GM23338 (cell line): Measurements from ENCODE around the gene MAN1C1. TPM values are rescaled to one million over a fixed set of nuclear protein-coding genes. Genes with fewer than 3 reads are reported as not detected.

Source experiments
- ATAC-seq: fragments of 200-7000 bp; cut with Tn5 transposase; 3 replicates; pipeline ENCODE4 v1.9.1; 2020
- DNase-seq: peaks from one replicate; pipeline ENCODE4 v3.0.0-alpha.2; 2015; ENCODE audit warnings: low spot score
- H2AFZ ChIP-seq: fragments of 200-600 bp; sonication (generic); 2 replicates; pipeline ENCODE4 v1.8.0; 2016; ENCODE audit warnings: antibody characterized with exemption, mild to moderate bottlenecking, moderate library complexity
- H3F3A ChIP-seq: fragments of 200-600 bp; sonication (generic); replicated peaks from 2 replicates; pipeline ENCODE4 v1.8.0; 2017; ENCODE audit warnings: antibody characterized with exemption, mixed run types, low read depth
- H3K27ac ChIP-seq: fragments of 200-600 bp; sonication (generic); 2 replicates; pipeline ENCODE4 v1.6.1; 2016; ENCODE audit warnings: low read depth
- H3K27me3 ChIP-seq: fragments of 200-600 bp; sonication (generic); 2 replicates; pipeline ENCODE4 v1.8.0; 2016; ENCODE audit warnings: mild to moderate bottlenecking, mixed run types, moderate library complexity; ENCODE audit not compliant: insufficient read depth
- H3K36me3 ChIP-seq: fragments of 200-600 bp; sonication (generic); 2 replicates; pipeline ENCODE4 v1.8.0; 2016; ENCODE audit warnings: mild to moderate bottlenecking; ENCODE audit not compliant: insufficient read depth
- H3K4me1 ChIP-seq: fragments of 200-600 bp; sonication (generic); 2 replicates; pipeline ENCODE4 v1.8.0; 2016; ENCODE audit warnings: mild to moderate bottlenecking, moderate library complexity; ENCODE audit not compliant: insufficient read depth
- H3K4me2 ChIP-seq: fragments of 200-600 bp; sonication (generic); 2 replicates; pipeline ENCODE4 v1.7.1; 2017; ENCODE audit warnings: mixed run types
- H3K4me3 ChIP-seq: fragments of 200-600 bp; sonication (generic); 2 replicates; pipeline ENCODE4 v1.6.1; 2016; ENCODE audit warnings: mixed run types
- H3K79me2 ChIP-seq: fragments of 200-600 bp; sonication (generic); replicated peaks from 2 replicates; pipeline ENCODE4 v1.8.0; 2017; ENCODE audit warnings: mild to moderate bottlenecking; ENCODE audit not compliant: insufficient read depth
- H3K9me2 ChIP-seq: fragments of 200-600 bp; sonication (generic); 2 replicates; pipeline ENCODE4 v1.8.0; 2017; ENCODE audit not compliant: insufficient read depth
- H4K20me1 ChIP-seq: fragments of 200-600 bp; sonication (generic); replicated peaks from 2 replicates; pipeline ENCODE4 v1.8.0; 2017; ENCODE audit warnings: mild to moderate bottlenecking; ENCODE audit not compliant: insufficient read depth
- H3K27ac Mint-ChIP-seq: 2 replicates; pipeline ENCODE4 v1.8.0; 2020; ENCODE audit warnings: inconsistent platforms, mild to moderate bottlenecking, moderate library complexity, mixed read lengths
- H3K27me3 Mint-ChIP-seq: 3 replicates; pipeline ENCODE4 v1.8.0; 2022; ENCODE audit warnings: low read depth, mild to moderate bottlenecking, moderate library complexity, mixed read lengths, inconsistent platforms; ENCODE audit not compliant: insufficient read depth, poor library complexity
- H3K36me3 Mint-ChIP-seq: 3 replicates; pipeline ENCODE4 v1.8.0; 2021; ENCODE audit warnings: low read depth, mild to moderate bottlenecking, inconsistent platforms, moderate library complexity, mixed read lengths
- H3K4me1 Mint-ChIP-seq: 3 replicates; pipeline ENCODE4 v1.8.0; 2020; ENCODE audit warnings: mild to moderate bottlenecking, inconsistent platforms, mixed read lengths
- H3K4me3 Mint-ChIP-seq: 3 replicates; pipeline ENCODE4 v1.8.0; 2021; ENCODE audit warnings: moderate library complexity, mild to moderate bottlenecking, inconsistent platforms, mixed read lengths
- H3K9me3 Mint-ChIP-seq: 3 replicates; pipeline ENCODE4 v1.8.0; 2020; ENCODE audit warnings: moderate library complexity, mild to moderate bottlenecking, inconsistent platforms, mixed read lengths
- CREB1 ChIP-seq: fragments of 250-450 bp; sonication (Bioruptor Pico); IDR thresholded peaks from 2 replicates; pipeline ENCODE4 v1.5.0; 2020; ENCODE audit warnings: low read depth, mild to moderate bottlenecking, moderate library complexity
- CTCF ChIP-seq, 2 experiments: fragments of 200-600 bp in 1 of 2; sonication (generic) in 1 of 2; conservative IDR thresholded peaks; 2 replicates each; pipeline versions ENCODE4 v1.5.1 to v1.6.1; 2016 to 2017; ENCODE audit warnings: antibody characterized with exemption in 2 of 2, low read depth in 2 of 2, mild to moderate bottlenecking in 2 of 2, moderate library complexity in 1 of 2
- ETS1 ChIP-seq: IDR thresholded peaks from 2 replicates; pipeline ENCODE4 v1.6.1; 2016; ENCODE audit warnings: antibody characterized with exemption
- EZH2 ChIP-seq: fragments of 200-600 bp; sonication (generic); IDR thresholded peaks from one replicate; pipeline ENCODE4 v1.8.0; 2017; ENCODE audit warnings: antibody characterized with exemption, mild to moderate bottlenecking, low read depth; ENCODE audit not compliant: unreplicated experiment
- EZH2phosphoT487 ChIP-seq: fragments of 200-600 bp; sonication (generic); IDR thresholded peaks from one replicate; pipeline ENCODE4 v1.8.1; 2018; ENCODE audit warnings: antibody characterized with exemption; ENCODE audit not compliant: unreplicated experiment
- JUNB ChIP-seq: IDR thresholded peaks from one replicate; pipeline ENCODE4 v1.6.1; 2016; ENCODE audit warnings: antibody characterized with exemption; ENCODE audit not compliant: unreplicated experiment
- POLR2AphosphoS5 ChIP-seq: IDR thresholded peaks from 2 replicates; pipeline ENCODE4 v1.6.1; 2016; ENCODE audit warnings: antibody characterized with exemption, low read depth
- REST ChIP-seq: IDR thresholded peaks from one replicate; pipeline ENCODE4 v1.6.1; 2018; ENCODE audit warnings: antibody characterized with exemption; ENCODE audit not compliant: unreplicated experiment
- STAT1 ChIP-seq: IDR thresholded peaks from one replicate; pipeline ENCODE4 v1.6.1; 2016; ENCODE audit warnings: antibody characterized with exemption; ENCODE audit not compliant: unreplicated experiment
- ZNF114 ChIP-seq: fragments of 250-450 bp; sonication (Bioruptor Pico); IDR thresholded peaks from 2 replicates; pipeline ENCODE4 v1.5.0; 2020; ENCODE audit warnings: mild to moderate bottlenecking, moderate library complexity
- ZNF331 ChIP-seq: fragments of 250-450 bp; sonication (Bioruptor Pico); IDR thresholded peaks from 2 replicates; pipeline ENCODE4 v1.5.0; 2020; ENCODE audit warnings: low read depth, mild to moderate bottlenecking, moderate library complexity
- ZNF462 ChIP-seq: fragments of 250-450 bp; sonication (Bioruptor Pico); IDR thresholded peaks from 2 replicates; pipeline ENCODE4 v1.5.0; 2020; ENCODE audit warnings: mild to moderate bottlenecking, moderate library complexity
- polyA plus RNA-seq: library from polyadenylated mRNA; unstranded; fragments of >200 nt; fragmentation: Nextera tagmentation; extraction: Ambion mirVana; gene quantifications from 2 replicates; pipeline ENCODE4 v1.2.1, GENCODE V29; 2016
- total RNA-seq: library from RNA; depleted of rRNA; stranded (reverse); fragments of >200 nt; shearing (Covaris generic); gene quantifications from 2 replicates; pipeline ENCODE4 v1.2.3, GENCODE V29; 2014

Gene MAN1C1
- total and polyA plus RNA-seq, 2 experiments from 2014 or later, result 5.4 to 13.6 TPM

- no peak for ATAC-seq
- H3K27ac ChIP-seq, result no peak overlapping the region
- DNase-seq, result no peak
These were observed 157.0 kb downstream of the MAN1C1 start for GRCh38 chr1:25773441-25774125.

More at GRCh38 chr1:25773441-25774125, 157.0 kb downstream of the MAN1C1 start:
- H3K4me1 Mint-ChIP-seq, result peaks cover 29% of the 10 kb centered on the region
- H3K4me3 Mint-ChIP-seq, result no peak overlapping the region
- Histone ChIP-seq H4K20me1 (no peaks in the 10 kb centered on the region), H3K4me1 (no peaks in the 10 kb centered on the region), H3K79me2 (no peaks in the 10 kb centered on the region), H3K4me3 (no peak overlapping the region), H3K36me3 (no peaks in the 10 kb centered on the region), H3K27me3 (no peaks in the 10 kb centered on the region), H2AFZ (no peak overlapping the region), H3F3A (no peaks in the 10 kb centered on the region), H3K4me2 (no peak overlapping the region), H3K9me2 (no peaks in the 10 kb centered on the region)
- TF ChIP-seq CREB1 (no peak), EZH2phosphoT487 (no peak), EZH2 (no peak), JUNB (no peak), ZNF114 (no peak), POLR2AphosphoS5 (no peak), REST (no peak), STAT1 (no peak), ETS1 (no peak), ZNF462 (CRISPR knock-in tag) (no peak), ZNF331 (CRISPR knock-in tag) (no peak), CTCF (conservative IDR thresholded peaks at IDR 0.05; ENCODE audit: low read depth in 2 of 2) (no peak)
- H3K9me3 Mint-ChIP-seq, result no peaks in the 10 kb centered on the region
- no peak overlapping the region for H3K27ac Mint-ChIP-seq
- H3K27me3 Mint-ChIP-seq, result peaks cover 15% of the 10 kb centered on the region
- no peaks in the 10 kb centered on the region for H3K36me3 Mint-ChIP-seq
